HG03064 (cell line): Measurements from ENCODE around the gene SORCS1.

Experiments used
- ATAC-seq: cut with Tn5 transposase; IDR thresholded peaks from one replicate; pipeline ENCODE4 v1.9.1; 2021; ENCODE audit warnings: low read depth; ENCODE audit not compliant: unreplicated experiment

SORCS1 gene

GRCh38 chr10:107163881-107164861 lies at the start of gene SORCS1:
SORCS1 (minus strand) TSS chr10:107164706.
- ATAC-seq, result no peak

- ATAC-seq, result no peak
Observed at GRCh38 chr10:107214261-107214660, 49.8 kb upstream of the SORCS1 start.

GRCh38 chr10:107213861-107214260 lies 49.4 kb upstream of the SORCS1 start:
- ATAC-seq, result no peak

- no peak for ATAC-seq
Observed at GRCh38 chr10:107206833-107207232, 42.3 kb upstream of the SORCS1 start.

GRCh38 chr10:107169516-107169915 lies 5.0 kb upstream of the SORCS1 start:
- no peak for ATAC-seq

- no peak for ATAC-seq
Observed at GRCh38 chr10:107168738-107169137, 4.2 kb upstream of the SORCS1 start.

- ATAC-seq, result no peak
Observed at GRCh38 chr10:107166403-107166802, 1.9 kb upstream of the SORCS1 start.

- ATAC-seq, result no peak
Observed at GRCh38 chr10:107164992-107165391, 486 bp upstream of the SORCS1 start.

GRCh38 chr10:107163076-107163855 lies 1.2 kb downstream of the SORCS1 start:
- ATAC-seq, result no peak

- no peak for ATAC-seq
Observed at GRCh38 chr10:107160866-107161265, 3.6 kb downstream of the SORCS1 start.

- no peak for ATAC-seq
Observed at GRCh38 chr10:107159871-107160270, 4.6 kb downstream of the SORCS1 start.

GRCh38 chr10:107157071-107157470 lies 7.4 kb downstream of the SORCS1 start:
- ATAC-seq, result no peak

GRCh38 chr10:107152087-107152486 lies 12.4 kb downstream of the SORCS1 start:
- ATAC-seq, result no peak

- ATAC-seq, result no peak
Observed at GRCh38 chr10:107148906-107149305, 15.6 kb downstream of the SORCS1 start.

- no peak for ATAC-seq
Observed at GRCh38 chr10:107144490-107144889, 20.0 kb downstream of the SORCS1 start.

- ATAC-seq, result no peak
Observed at GRCh38 chr10:107141524-107142061, 22.9 kb downstream of the SORCS1 start.

GRCh38 chr10:107139237-107139636 lies 25.3 kb downstream of the SORCS1 start:
- no peak for ATAC-seq

- no peak for ATAC-seq
Observed at GRCh38 chr10:107133656-107134055, 30.9 kb downstream of the SORCS1 start.

- no peak for ATAC-seq
Observed at GRCh38 chr10:107129000-107129399, 35.5 kb downstream of the SORCS1 start.

GRCh38 chr10:107126512-107127065 lies 37.9 kb downstream of the SORCS1 start:
- ATAC-seq, result no peak

GRCh38 chr10:107122703-107123102 lies 41.8 kb downstream of the SORCS1 start:
- no peak for ATAC-seq
